Measurements from ENCODE around the gene SLC30A5.
"Not testable (repeated sequence)": the region's sequence is repeated elsewhere in the genome, so short reads cannot be mapped to it uniquely, and the experiment has no call there.

Gene SLC30A5

GRCh38 chr5:69093771-69094482, at the start of gene SLC30A5:
Gene SLC30A5 (plus strand): TSS chr5:69094014. CDS start chr5:69094256, 242 bp downstream.
- peak; percentile 94 for DNase-seq

GRCh38 chr5:69045213-69045612, 48.6 kb upstream of the SLC30A5 start:
- not testable (repeated sequence) for DNase-seq

- no peak for DNase-seq
Observed at GRCh38 chr5:69046375-69046957, 47.3 kb upstream of the SLC30A5 start.

GRCh38 chr5:69048230-69048629, 45.6 kb upstream of the SLC30A5 start:
- no peak for DNase-seq

- no peak for DNase-seq
Observed at GRCh38 chr5:69049151-69049550, 44.7 kb upstream of the SLC30A5 start.

- no peak for DNase-seq
Observed at GRCh38 chr5:69049796-69050195, 44.0 kb upstream of the SLC30A5 start.

- DNase-seq = no peak
Observed at GRCh38 chr5:69050214-69050613, 43.6 kb upstream of the SLC30A5 start.

GRCh38 chr5:69052181-69052580, 41.6 kb upstream of the SLC30A5 start:
- DNase-seq = no peak

GRCh38 chr5:69074664-69075521, 18.9 kb upstream of the SLC30A5 start:
- DNase-seq = no peak

- no peak for DNase-seq
Observed at GRCh38 chr5:69075522-69076179, 18.2 kb upstream of the SLC30A5 start.

- no peak for DNase-seq
Observed at GRCh38 chr5:69078921-69079540, 14.8 kb upstream of the SLC30A5 start.

GRCh38 chr5:69079556-69079955, 14.3 kb upstream of the SLC30A5 start:
- DNase-seq = no peak

- DNase-seq = no peak
Observed at GRCh38 chr5:69083412-69083811, 10.4 kb upstream of the SLC30A5 start.

GRCh38 chr5:69084195-69084594, 9.6 kb upstream of the SLC30A5 start:
- DNase-seq = no peak

GRCh38 chr5:69084903-69085302, 8.9 kb upstream of the SLC30A5 start:
- DNase-seq = no peak

- no peak for DNase-seq
Observed at GRCh38 chr5:69086206-69086605, 7.6 kb upstream of the SLC30A5 start.

- not testable (repeated sequence) for DNase-seq
Observed at GRCh38 chr5:69088006-69088405, 5.8 kb upstream of the SLC30A5 start.

- DNase-seq = no peak
Observed at GRCh38 chr5:69090158-69090557, 3.7 kb upstream of the SLC30A5 start.

- no peak for DNase-seq
Observed at GRCh38 chr5:69091771-69092170, 2.0 kb upstream of the SLC30A5 start.

- DNase-seq = no peak
Observed at GRCh38 chr5:69092969-69093368, 845 bp upstream of the SLC30A5 start.

GRCh38 chr5:69099302-69099701, 5.5 kb downstream of the SLC30A5 start:
- DNase-seq = no peak

GRCh38 chr5:69103521-69103920, 9.7 kb downstream of the SLC30A5 start:
- DNase-seq = no peak

Measured in stimulated activated CD4-positive, alpha-beta T cell treated with anti-CD3 and anti-CD28 coated beads, Interleukin-12 subunit alpha, Interleukin-12 subunit beta, amount 100 ng/mL, for 4 hours (primary cell).